Measurements from ENCODE around the gene FOXL3.
"Not testable (repeated sequence)": the region's sequence is repeated elsewhere in the genome, so short reads cannot be mapped to it uniquely, and the experiment has no call there.

FOXL3 gene

DNA sequence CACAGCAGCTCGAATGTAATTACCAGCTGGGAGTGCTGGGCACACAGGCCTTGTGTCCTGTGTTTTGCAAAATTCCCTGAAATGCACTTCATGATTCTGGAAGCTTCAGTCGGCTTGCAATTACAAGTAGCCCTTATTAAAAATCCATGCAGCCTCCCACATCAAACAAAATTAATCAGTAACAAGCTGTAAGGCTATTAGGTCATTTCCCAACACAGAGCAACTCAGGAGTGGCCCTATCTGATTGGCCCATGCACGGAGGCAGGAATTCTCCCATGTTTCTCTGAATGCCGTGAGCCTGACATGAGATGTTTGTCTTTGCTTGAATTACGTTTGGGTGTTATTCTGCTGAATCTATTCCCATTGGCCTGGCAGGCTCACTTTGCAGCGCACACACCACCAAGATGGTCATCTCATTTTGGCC is 36.9 kb downstream of the FOXL3 start:
- DNase-seq = no peak

GRCh38 chr7:327233-327931 is 37.4 kb downstream of the FOXL3 start:
- DNase-seq = no peak

- no peak for DNase-seq
Observed at GRCh38 chr7:327991-328702, 38.2 kb downstream of the FOXL3 start.

DNA sequence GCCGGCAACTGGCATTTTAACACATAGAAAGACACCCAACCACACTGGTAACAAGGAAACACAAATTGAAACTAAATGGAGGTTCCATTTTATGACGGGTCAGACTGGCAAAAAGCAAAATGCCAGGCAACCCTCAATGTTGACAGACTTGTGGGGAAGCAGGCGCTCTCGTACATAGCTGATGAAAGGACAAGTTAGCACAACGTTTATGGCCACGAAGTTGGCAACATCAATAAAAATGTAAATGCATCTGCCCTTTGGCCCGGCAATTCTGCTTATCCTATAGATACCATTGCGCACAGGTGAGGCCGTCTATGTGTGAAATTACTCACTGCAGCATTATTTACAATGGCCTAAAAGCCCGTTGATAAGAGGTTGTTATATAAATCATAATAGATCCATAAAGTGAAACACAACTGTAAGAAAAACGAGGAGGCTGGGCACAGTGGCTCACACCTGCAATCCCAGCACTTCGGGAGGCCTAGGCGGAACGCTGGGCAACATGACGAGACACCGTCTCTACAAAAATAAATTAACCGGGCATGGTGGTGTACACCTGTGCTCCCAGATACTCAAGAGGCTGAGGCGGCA is 39.8 kb downstream of the FOXL3 start:
- DNase-seq = no peak

GRCh38 chr7:330511-331230 is 40.7 kb downstream of the FOXL3 start:
- DNase-seq = no peak

DNA sequence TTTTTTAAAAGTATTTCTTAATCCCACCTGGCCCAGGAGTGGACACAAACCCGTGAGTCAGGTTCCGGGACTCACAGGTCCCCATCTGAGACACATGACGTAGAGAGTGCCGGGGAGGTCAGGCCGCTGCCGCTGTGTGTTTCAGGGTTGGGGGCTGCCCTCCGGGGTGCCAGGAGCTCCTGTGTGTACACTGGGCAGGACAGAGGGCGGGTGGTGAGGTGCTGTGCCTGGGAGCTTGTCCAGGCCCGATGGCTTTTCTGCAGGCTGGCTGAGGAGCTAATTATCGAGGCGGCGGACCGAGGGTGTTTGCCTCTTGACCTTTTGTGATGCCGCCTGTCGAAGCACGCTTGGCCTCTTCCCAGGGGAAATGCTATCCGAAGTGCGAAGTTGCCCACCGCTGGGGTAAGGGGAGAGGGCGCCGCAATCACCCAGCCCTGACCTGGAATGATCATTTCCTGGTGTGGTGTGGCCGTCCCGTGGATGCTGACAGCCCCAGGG is 42.1 kb downstream of the FOXL3 start:
- DNase-seq = no peak

DNA sequence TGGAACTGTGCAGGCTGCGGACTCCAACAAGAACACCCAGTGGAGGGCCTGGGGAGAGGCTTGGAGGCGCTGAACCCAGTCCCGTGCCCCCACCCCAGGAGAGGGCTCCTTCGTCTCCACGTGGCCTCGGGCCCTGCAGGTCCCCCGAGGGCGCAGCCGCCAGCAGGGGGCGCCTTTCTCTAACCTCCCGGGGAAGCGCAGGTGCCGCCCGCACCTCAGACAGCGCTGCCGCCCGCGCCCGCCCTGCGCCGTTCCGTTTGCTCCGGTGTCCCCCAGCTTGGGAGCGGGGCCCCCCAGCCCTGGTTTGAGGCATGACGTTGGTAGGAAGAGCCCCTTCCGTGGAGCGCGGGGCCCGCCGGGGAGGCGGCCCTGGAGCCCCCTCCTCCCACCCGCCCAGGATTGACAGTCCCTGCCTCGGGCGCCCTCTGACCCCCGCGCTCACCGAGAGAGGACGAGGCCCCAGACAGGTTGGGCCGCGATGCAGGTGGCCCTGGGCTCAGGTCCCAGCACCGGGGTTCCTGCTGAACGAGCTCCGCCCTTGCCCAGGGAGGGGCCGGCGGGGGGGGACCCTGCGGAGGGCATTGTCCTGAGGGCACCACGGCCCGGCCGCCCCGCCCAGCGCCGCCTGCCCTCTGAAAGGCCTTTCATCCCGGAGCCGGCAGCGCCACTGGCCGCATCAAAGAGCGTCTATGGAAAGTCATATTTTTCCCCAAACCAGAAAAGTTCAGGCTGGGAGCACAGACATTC is 42.8 kb downstream of the FOXL3 start:
- peak; percentile 85 for DNase-seq

DNA sequence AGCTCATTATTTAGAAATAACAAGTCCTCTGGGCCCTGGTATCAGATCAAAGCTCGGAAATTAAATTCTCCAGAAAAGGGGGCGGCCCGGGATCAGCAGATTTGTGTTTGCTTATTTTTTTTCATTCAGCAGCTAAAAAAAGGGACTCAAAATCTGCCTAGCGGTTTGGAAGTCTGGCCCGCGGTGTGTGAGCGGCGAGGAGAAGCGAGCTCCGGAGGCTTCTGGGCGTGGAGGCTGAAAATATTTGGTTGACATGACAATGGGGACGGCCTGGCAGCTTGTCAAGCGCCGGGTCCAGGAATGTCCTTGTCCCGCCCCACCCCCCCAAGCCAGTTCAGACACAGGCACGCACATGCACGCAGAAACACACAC is 43.4 kb downstream of the FOXL3 start:
- no peak for DNase-seq

DNA sequence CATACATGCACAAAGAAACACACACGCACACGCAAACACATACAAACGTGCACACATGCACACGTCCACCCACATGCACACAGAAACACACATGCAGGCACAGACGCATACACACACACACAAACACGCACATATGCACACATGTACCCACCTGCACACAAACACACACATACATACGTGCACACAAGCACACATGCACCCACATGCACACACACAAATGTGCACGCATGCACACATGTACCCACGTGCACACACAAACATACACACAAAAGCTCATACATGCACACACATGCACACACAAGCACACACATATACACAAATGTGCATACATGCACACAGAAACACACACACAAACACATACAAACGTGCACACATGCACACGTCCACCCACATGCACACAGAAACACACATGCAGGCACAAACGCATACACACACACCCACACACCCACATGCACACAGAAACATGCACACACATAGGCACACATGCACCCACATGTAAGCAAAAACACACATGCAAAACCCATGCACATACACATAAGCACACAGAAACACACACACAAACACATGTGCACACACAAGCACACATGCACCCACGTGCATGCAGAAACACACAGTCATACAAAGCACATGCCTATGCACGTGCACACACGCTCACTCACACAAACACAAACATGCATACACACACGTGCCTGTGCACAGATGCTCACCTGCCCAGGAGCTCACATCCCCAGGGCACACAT is 44.8 kb downstream of the FOXL3 start:
- no peak for DNase-seq

DNA sequence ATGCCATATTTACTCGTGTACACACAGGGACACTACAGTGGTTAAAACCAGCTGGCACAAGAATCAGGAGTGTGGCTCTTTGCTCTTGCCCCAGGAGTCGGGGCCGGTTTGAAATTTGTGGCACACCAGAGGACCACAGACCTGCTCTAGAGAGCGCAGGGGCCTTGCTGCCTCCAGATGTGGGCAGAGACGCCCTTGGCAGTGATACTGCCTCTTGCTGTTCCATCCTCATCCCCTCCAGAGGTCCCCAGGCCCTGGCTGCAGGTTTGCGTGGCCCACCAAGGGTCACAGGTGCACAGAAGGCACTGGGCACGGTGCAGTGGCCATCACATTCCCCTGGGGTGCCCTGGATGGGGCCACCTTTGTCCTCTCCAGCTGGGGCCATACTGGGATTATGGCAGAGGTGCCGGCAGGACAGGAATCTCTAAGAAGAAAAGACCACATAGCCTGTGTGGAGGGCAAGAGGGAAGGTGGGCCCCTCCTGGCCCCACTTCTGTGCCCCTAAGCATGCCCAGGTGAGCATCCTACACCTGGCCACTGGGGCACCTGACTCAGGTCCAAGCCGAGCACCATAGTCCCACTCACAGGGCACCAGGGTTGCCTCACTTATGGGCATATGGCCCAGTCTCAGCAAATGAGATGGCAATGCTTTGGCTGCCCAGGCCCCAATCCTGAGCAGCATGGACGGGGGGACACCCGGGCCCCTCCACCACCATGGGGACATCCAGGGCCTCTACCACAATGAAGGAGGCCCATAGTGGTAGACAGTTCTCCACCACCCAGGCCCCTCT is 45.6 kb downstream of the FOXL3 start:
- no peak for DNase-seq

- not testable (repeated sequence) for DNase-seq
Observed at GRCh38 chr7:336149-336533, 46.2 kb downstream of the FOXL3 start.

- DNase-seq = no peak
Observed at GRCh38 chr7:336810-337566, 47.0 kb downstream of the FOXL3 start.

GRCh38 chr7:337567-337951 is 47.6 kb downstream of the FOXL3 start:
- no peak for DNase-seq

GRCh38 chr7:338295-339061 is 48.5 kb downstream of the FOXL3 start:
- no peak for DNase-seq

DNA sequence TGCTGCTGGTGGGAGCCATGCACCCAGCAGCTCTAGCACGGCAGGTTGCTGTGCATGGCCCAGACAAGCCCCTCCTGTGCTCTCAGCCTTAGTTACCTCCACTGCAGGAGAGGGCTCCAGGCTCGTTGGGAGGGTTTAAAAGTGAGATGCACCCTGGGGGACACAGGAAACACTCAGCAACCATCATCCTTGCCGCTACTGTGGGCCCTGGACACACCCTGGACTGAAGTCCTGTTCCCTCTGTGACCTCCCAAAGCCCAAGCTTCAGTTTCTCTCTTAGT is 49.0 kb downstream of the FOXL3 start:
- no peak for DNase-seq

DNA sequence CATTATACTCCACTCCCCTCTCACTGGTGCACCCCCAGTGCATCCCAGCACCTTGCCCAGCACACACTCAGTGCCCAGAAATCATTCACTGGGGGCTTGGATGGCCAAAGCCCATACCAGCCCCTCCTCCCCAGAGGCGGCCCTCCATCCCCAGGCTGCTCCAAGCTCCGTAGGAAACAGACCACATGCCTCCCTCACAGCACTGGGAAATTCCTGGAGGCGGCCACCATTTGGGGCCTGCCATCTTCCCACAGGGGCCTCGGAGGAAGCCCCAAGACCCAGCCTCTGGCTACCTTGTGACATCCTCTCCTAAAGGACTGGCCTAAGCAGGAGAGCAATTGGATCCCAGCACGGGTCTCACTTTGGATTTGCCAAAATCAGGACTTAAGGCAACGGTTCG is 49.7 kb downstream of the FOXL3 start:
- DNase-seq = no peak

DNA sequence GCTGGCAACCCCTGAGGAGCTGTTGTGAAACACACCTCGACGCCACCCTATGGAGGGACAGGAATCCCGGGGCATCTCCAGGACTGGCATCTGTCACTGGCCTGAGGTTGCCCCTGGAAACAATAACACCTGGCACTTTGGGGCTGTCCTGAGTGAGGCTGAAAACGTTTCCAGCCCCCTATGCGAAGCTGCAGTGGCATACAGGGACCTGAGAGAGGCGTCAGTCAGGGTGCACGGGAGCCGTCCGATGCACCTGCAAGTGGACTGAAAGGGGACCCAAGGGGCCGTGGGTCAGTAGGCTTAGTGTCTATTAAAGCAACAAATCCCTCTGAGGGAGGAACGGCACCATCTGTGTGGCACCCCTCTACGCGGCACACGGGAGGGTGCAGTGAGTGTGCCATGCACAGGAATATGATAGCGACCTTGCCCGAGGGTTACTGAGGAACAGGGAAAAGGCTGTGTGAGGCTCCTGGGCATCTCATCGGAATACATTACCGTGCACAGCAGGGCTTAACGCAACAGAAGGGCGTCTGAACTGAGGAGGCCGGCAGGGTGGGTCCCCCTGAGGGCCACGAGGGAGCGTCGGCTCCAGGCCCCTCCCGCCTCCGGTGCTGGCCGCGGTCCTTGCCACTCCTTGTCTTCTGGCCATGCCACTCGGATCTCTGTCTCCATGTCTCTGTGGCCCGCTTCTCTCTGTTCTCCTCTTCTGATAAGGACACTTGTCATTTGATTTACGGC is 50.4 kb downstream of the FOXL3 start:
- DNase-seq = no peak
